Activated CD4-positive, alpha-beta memory T cell treated with anti-CD3 and anti-CD28 coated beads for 36 hours (primary cell): ENCODE measurements around the gene PLXNB3. TPM values are rescaled to one million over a fixed set of nuclear protein-coding genes. Genes with fewer than 3 reads are reported as not detected.
"Not testable (repeated sequence)": the region's sequence is repeated elsewhere in the genome, so short reads cannot be mapped to it uniquely, and the experiment has no call there.

ENCODE experiments used
- CTCF ChIA-PET: fragments of 350-600 bp; sonication (Branson Sonifier 250); formaldehyde crosslinking; loops from one replicate; lab custom pipeline; 2021; ENCODE audit warnings: antibody characterized with exemption, inconsistent platforms; lab: Charles Lee
- POLR2A ChIA-PET: fragments of 350-600 bp; sonication (Branson Sonifier 250); formaldehyde crosslinking; loops from one replicate; lab custom pipeline; 2021; ENCODE audit warnings: antibody characterized with exemption; lab: Charles Lee
- DNase-seq: peaks from one replicate; pipeline ENCODE4 v3.0.0-alpha.2; 2020
- H3K27ac Mint-ChIP-seq: one replicate; pipeline ENCODE4 v1.8.0; 2021; ENCODE audit warnings: mixed read lengths
- H3K27me3 Mint-ChIP-seq: one replicate; pipeline ENCODE4 v1.8.0; 2021; ENCODE audit warnings: mixed read lengths
- H3K36me3 Mint-ChIP-seq: one replicate; pipeline ENCODE4 v1.8.0; 2021; ENCODE audit warnings: mixed read lengths
- H3K4me1 Mint-ChIP-seq: one replicate; pipeline ENCODE4 v1.8.0; 2021; ENCODE audit warnings: low read depth, mixed read lengths
- H3K4me3 Mint-ChIP-seq: one replicate; pipeline ENCODE4 v1.8.0; 2021; ENCODE audit warnings: mild to moderate bottlenecking, mixed read lengths
- H3K9me3 Mint-ChIP-seq: one replicate; pipeline ENCODE4 v1.8.0; 2021; ENCODE audit warnings: mixed read lengths
- intact Hi-C: fragments of 100-400 bp; cut with micrococcal nuclease; formaldehyde crosslinking; loops from one replicate; pipeline ENCODE4 v1.15.1; 2023
- total RNA-seq, 2 experiments: library from RNA; stranded (reverse); gene quantifications; one replicate each; pipeline ENCODE4 v1.2.3, GENCODE V29; 2021

PLXNB3 gene
- total RNA-seq, 2 experiments from 2014 or later: 0.29 to 0.69 TPM

GRCh38 chrX:153726286-153727122 lies 37.5 kb upstream of the PLXNB3 start:
- Mint-ChIP-seq H3K9me3 (peaks cover under 1% of the 10 kb centered on the region), H3K4me1 (peaks cover 29% of the 10 kb centered on the region), H3K27me3 (no peaks in the 10 kb centered on the region), H3K27ac (peak overlapping the region; percentile 5), H3K4me3 (peak overlapping the region; percentile 46), H3K36me3 (peaks cover 17% of the 10 kb centered on the region)
- ChIA-PET CTCF (interaction anchor here (1.9 kb wide), 1 partner anchor 220 kb away, joined by 5 read pairs; no protein-coding TSS in a partner anchor), POLR2A (interaction anchor here (0.9 kb wide), 1 partner anchor 68 kb away, joined by 3 read pairs; the partner anchor contains the start of gene SSR4)
- DNase-seq: peak; percentile 50
- intact Hi-C loops: loop anchor here (10.0 kb wide), 1 partner anchor 68 kb away; the partner anchor contains the start of genes IDH3G and SSR4

DNA sequence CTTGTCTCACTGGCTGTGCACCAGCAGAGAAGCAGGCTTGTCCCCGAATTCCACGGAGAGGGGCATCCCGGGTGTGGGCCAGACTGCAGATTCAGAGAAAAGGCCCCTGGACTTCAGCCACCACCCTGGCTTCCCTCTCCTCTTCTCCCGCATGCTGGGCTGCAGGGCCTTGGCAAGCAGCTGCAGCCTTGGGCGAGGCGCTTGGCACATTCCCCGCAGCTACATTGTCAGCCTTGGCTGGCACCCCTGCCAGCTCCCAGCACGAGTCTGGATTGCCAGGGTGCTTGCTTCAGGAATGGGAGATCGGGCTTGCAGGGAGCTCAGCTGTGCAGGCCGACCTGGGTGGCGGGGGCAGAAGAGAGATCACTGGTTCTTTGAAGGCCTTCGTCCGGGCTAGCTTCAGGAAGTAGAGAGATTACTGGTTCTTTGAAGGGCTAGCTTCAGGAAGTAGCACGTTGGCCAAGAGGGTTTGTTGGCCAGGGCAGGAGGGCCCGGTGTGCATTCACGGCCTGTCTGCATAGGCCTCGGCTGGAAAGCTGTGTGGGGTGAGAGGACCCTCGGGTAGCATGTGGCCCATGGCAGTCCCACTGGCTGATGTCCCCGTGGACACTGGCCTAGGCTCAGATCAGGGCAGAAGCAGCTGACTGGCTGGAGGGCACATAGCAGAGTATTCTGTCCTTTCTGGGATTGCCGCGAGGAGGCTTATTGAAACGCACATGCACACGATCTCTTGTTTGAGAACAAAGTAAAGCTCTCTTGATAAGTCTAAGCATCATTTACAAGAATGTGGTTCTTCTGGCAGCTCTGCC lies 36.7 kb upstream of the PLXNB3 start:
- H3K4me3 Mint-ChIP-seq: peak overlapping the region; percentile 46
- peaks cover 29% of the 10 kb centered on the region for H3K4me1 Mint-ChIP-seq
- POLR2A ChIA-PET: no interaction called here
- peaks cover 6% of the 10 kb centered on the region for H3K9me3 Mint-ChIP-seq
- no peaks in the 10 kb centered on the region for H3K27me3 Mint-ChIP-seq
- CTCF ChIA-PET: interaction anchor here (1.9 kb wide), 1 partner anchor 219 kb away, joined by 5 read pairs; no protein-coding TSS in a partner anchor
- DNase-seq: no peak
- intact Hi-C loops: loop anchor here (10.0 kb wide), 1 partner anchor 67 kb away; the partner anchor contains the start of genes IDH3G and SSR4
- peaks cover 11% of the 10 kb centered on the region for H3K36me3 Mint-ChIP-seq
- peak overlapping the region; percentile 5 for H3K27ac Mint-ChIP-seq

GRCh38 chrX:153728095-153728494 lies 36.0 kb upstream of the PLXNB3 start:
- intact Hi-C loops: loop anchor here (10.0 kb wide), 1 partner anchor 67 kb away; the partner anchor contains the start of genes IDH3G and SSR4
- H3K4me3 Mint-ChIP-seq: no peak overlapping the region
- H3K4me1 Mint-ChIP-seq: peaks cover 26% of the 10 kb centered on the region
- DNase-seq: no peak
- ChIA-PET CTCF (interaction anchor here (1.9 kb wide), 1 partner anchor 219 kb away, joined by 5 read pairs; no protein-coding TSS in a partner anchor), POLR2A (interaction anchor here (0.6 kb wide), 1 partner anchor 197 kb away, joined by 3 read pairs; no protein-coding TSS in a partner anchor)
- no peaks in the 10 kb centered on the region for H3K27me3 Mint-ChIP-seq
- H3K9me3 Mint-ChIP-seq: peaks cover 6% of the 10 kb centered on the region
- peaks cover 9% of the 10 kb centered on the region for H3K36me3 Mint-ChIP-seq
- no peak overlapping the region for H3K27ac Mint-ChIP-seq

GRCh38 chrX:153728951-153729631 lies 35.0 kb upstream of the PLXNB3 start:
- no peaks in the 10 kb centered on the region for H3K27me3 Mint-ChIP-seq
- no peak for DNase-seq
- peaks cover 6% of the 10 kb centered on the region for H3K36me3 Mint-ChIP-seq
- intact Hi-C loops: loop anchor here (10.0 kb wide), 1 partner anchor 66 kb away; the partner anchor contains the start of genes IDH3G and SSR4
- H3K27ac Mint-ChIP-seq: no peak overlapping the region
- CTCF ChIA-PET: no interaction called here
- H3K9me3 Mint-ChIP-seq: peaks cover 6% of the 10 kb centered on the region
- H3K4me1 Mint-ChIP-seq: peaks cover 26% of the 10 kb centered on the region
- POLR2A ChIA-PET: no interaction called here
- H3K4me3 Mint-ChIP-seq: no peak overlapping the region

- H3K4me1 Mint-ChIP-seq: peaks cover 31% of the 10 kb centered on the region
- intact Hi-C loops, H3K36me3 Mint-ChIP-seq, CTCF ChIA-PET, DNase-seq, H3K4me3 Mint-ChIP-seq, H3K27ac Mint-ChIP-seq, H3K27me3 Mint-ChIP-seq, H3K9me3 Mint-ChIP-seq, POLR2A ChIA-PET: not testable (repeated sequence)
Observed at GRCh38 chrX:153730115-153730514, 33.9 kb upstream of the PLXNB3 start.

DNA sequence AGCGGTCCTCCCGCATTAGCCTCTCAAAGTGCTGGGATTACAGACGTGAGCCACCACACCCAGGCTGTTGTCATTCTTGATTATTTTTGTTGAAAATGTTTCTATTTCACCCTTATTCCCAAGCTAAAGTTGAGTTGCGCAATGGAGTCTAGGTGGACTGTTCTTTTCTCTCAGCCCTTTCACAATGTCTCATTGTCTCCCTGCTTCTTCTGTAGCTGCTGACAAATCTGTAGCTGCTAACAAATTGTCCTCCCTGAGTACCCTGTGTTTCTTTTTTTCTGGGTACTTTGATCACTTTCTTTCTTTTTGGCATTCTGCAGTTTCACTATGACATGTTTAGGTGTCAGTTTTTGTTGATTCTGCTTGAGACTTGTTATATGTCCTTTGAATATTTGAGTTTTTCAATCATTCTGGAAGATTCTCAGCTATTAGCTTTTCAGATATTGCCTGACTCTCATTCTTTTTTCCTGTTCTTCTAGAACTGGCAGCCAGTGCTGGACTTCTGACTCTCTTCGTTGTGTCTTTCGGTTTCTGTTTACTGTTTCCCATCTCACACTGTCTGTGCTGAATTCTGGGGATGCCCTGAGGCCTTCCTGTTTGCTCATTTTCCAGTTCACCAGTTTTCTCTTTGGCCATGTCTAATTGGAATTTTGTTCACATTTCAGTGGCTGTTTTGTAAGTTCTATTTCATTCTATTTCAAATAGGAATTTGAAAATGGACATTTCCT lies 32.8 kb upstream of the PLXNB3 start:
- Mint-ChIP-seq H3K4me3 (no peak overlapping the region), H3K27ac (peak overlapping the region; percentile 70), H3K4me1 (peaks cover 33% of the 10 kb centered on the region), H3K27me3 (no peaks in the 10 kb centered on the region), H3K9me3 (peaks cover 6% of the 10 kb centered on the region), H3K36me3 (peaks cover 8% of the 10 kb centered on the region)
- intact Hi-C loops: no loop called here
- ChIA-PET CTCF (no interaction called here), POLR2A (no interaction called here)
- DNase-seq: no peak

DNA sequence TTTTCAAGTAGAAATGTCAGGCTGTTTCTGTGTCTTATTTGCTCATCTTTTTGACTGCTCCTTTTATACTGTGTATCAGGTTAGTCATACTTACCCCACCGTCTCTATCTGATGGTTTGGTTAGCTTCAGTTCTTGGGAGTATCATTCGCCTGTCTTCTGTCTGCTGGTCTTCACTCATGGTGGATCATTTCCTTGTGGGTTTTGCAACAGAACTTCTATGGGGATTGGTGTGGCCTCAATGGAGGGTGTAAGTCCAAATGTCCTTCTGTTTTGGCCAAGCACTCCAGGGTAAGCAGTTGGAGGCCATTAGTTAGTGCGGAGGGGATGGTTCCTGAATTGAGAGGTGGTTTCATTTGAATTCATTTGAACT lies 32.2 kb upstream of the PLXNB3 start:
- Mint-ChIP-seq H3K9me3 (peaks cover 6% of the 10 kb centered on the region), H3K4me1 (peaks cover 31% of the 10 kb centered on the region), H3K36me3 (peaks cover 8% of the 10 kb centered on the region), H3K27me3 (no peaks in the 10 kb centered on the region), H3K4me3 (no peak overlapping the region), H3K27ac (peak overlapping the region; percentile 70)
- DNase-seq: no peak
- intact Hi-C loops: no loop called here
- POLR2A ChIA-PET: no interaction called here
- CTCF ChIA-PET: no interaction called here

- H3K4me1 Mint-ChIP-seq: peaks cover 27% of the 10 kb centered on the region
Observed at GRCh38 chrX:153732401-153732800, 31.6 kb upstream of the PLXNB3 start.

GRCh38 chrX:153733651-153734240 lies 30.3 kb upstream of the PLXNB3 start:
- Mint-ChIP-seq H3K9me3 (peaks cover 6% of the 10 kb centered on the region), H3K4me1 (peaks cover 27% of the 10 kb centered on the region), H3K36me3 (peaks cover 8% of the 10 kb centered on the region), H3K4me3 (no peak overlapping the region), H3K27ac (no peak overlapping the region), H3K27me3 (no peaks in the 10 kb centered on the region)
- intact Hi-C loops: no loop called here
- DNase-seq: no peak
- POLR2A ChIA-PET: no interaction called here
- CTCF ChIA-PET: no interaction called here

More at GRCh38 chrX:153732401-153732800, 31.6 kb upstream of the PLXNB3 start:
- Mint-ChIP-seq H3K9me3 (peaks cover 6% of the 10 kb centered on the region), H3K36me3 (peaks cover 8% of the 10 kb centered on the region), H3K27ac (no peak overlapping the region), H3K27me3 (no peaks in the 10 kb centered on the region), H3K4me3 (no peak overlapping the region)
- intact Hi-C loops: no loop called here
- ChIA-PET CTCF (no interaction called here), POLR2A (no interaction called here)
- DNase-seq: no peak

GRCh38 chrX:153734871-153735270 lies 29.2 kb upstream of the PLXNB3 start:
- ChIA-PET POLR2A (no interaction called here), CTCF (interaction anchor here (1.1 kb wide), 1 partner anchor 28 kb away, joined by 3 read pairs; no protein-coding TSS in a partner anchor)
- Mint-ChIP-seq H3K4me3 (no peak overlapping the region), H3K27ac (no peak overlapping the region), H3K4me1 (peaks cover 31% of the 10 kb centered on the region), H3K36me3 (peaks cover 8% of the 10 kb centered on the region), H3K9me3 (peaks cover 6% of the 10 kb centered on the region), H3K27me3 (no peaks in the 10 kb centered on the region)
- no peak for DNase-seq
- intact Hi-C loops: no loop called here

GRCh38 chrX:153735274-153735673 lies 28.8 kb upstream of the PLXNB3 start:
- Mint-ChIP-seq H3K36me3 (peaks cover 8% of the 10 kb centered on the region), H3K27me3 (no peaks in the 10 kb centered on the region), H3K9me3 (peaks cover 6% of the 10 kb centered on the region), H3K27ac (peak overlapping the region; percentile 45), H3K4me3 (no peak overlapping the region), H3K4me1 (peaks cover 35% of the 10 kb centered on the region)
- DNase-seq: no peak
- POLR2A ChIA-PET: no interaction called here
- CTCF ChIA-PET: interaction anchor here (1.1 kb wide), 1 partner anchor 28 kb away, joined by 3 read pairs; no protein-coding TSS in a partner anchor
- intact Hi-C loops: no loop called here
